ENCODE results near the gene ADORA1.

Gene ADORA1

DNA sequence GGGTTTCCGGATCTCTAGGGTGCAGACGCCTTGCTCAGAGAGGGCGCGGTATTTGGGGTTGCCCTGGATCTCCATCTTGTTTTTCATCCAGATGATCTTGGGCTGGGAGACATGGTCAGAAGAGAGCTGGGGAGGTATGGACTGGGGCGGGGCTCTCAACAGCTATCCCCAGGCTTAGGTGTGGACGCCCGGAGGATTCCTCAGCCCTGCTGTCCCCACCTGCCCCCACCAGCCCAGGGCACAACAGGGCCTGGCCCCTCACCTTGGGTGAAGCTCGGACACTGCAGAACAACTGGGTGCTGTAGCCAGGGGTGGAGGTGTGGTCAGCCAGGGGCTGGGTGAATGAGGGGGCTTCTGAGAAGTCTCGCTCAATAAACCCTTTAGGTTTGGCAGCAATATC, 41.5 kb downstream of the ADORA1 start:
- no peaks in the 10 kb centered on the region for H3K9me3 ChIP-seq (ENCODE audit: control insufficient read depth, insufficient read depth, low read depth, low read length)
- no peaks in the 10 kb centered on the region for H3K4me1 ChIP-seq (ENCODE audit: control insufficient read depth, insufficient read depth, low read length)
- ChIA-PET CTCF (interaction anchor here (7.5 kb wide), 1 partner anchor 51 kb away, joined by 113 read pairs; no protein-coding TSS in a partner anchor), POLR2A (no interaction called here)
- H3K4me3 ChIP-seq (ENCODE audit: low read depth, low read length) = no peak overlapping the region
- no peak overlapping the region for H3K27ac ChIP-seq (ENCODE audit: extremely low read depth, low read depth, low read length)
- TF ChIP-seq BCL11B (tag by site-specific recombination; IDR thresholded peaks at IDR 0.05; ENCODE audit: low read depth) (no peak), GLIS2 (tag by site-specific recombination; IDR thresholded peaks at IDR 0.05) (no peak), ZNF335 (tag by site-specific recombination; conservative IDR thresholded peaks at IDR 0.05) (no peak), ZNF549 (tag by site-specific recombination; IDR thresholded peaks at IDR 0.05) (no peak), GFI1B (tag by site-specific recombination; IDR thresholded peaks at IDR 0.05) (no peak), ZFP37 (tag by site-specific recombination; IDR thresholded peaks at IDR 0.05) (no peak), MEIS1 (CRISPR knock-in tag; IDR thresholded peaks at IDR 0.05; ENCODE audit: borderline replicate concordance) (no peak), ZNF48 (tag by site-specific recombination; IDR thresholded peaks at IDR 0.05) (no peak), GLI2 (tag by site-specific recombination; IDR thresholded peaks at IDR 0.05; ENCODE audit: borderline replicate concordance, low read depth) (no peak), ZNF626 (tag by site-specific recombination; IDR thresholded peaks at IDR 0.05) (no peak)
- TF ChIP-seq, protein P1, sequence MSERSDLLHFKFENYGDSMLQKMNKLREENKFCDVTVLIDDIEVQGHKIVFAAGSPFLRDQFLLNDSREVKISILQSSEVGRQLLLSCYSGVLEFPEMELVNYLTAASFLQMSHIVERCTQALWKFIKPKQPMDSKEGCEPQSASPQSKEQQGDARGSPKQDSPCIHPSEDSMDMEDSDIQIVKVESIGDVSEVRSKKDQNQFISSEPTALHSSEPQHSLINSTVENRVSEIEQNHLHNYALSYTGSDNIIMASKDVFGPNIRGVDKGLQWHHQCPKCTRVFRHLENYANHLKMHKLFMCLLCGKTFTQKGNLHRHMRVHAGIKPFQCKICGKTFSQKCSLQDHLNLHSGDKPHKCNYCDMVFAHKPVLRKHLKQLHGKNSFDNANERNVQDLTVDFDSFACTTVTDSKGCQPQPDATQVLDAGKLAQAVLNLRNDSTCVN (tag by site-specific recombination; optimal IDR thresholded peaks at IDR 0.05) = no peak
- TF ChIP-seq, protein P2, sequence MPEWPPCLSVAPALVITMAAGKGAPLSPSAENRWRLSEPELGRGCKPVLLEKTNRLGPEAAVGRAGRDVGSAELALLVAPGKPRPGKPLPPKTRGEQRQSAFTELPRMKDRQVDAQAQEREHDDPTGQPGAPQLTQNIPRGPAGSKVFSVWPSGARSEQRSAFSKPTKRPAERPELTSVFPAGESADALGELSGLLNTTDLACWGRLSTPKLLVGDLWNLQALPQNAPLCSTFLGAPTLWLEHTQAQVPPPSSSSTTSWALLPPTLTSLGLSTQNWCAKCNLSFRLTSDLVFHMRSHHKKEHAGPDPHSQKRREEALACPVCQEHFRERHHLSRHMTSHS (tag by site-specific recombination; IDR thresholded peaks at IDR 0.05) = no peak
- peaks cover 0 to 2% of the 10 kb centered on the region in 2 experiments; a peak in 1 of 3 replicates for H3K36me3 ChIP-seq (ENCODE audit: control insufficient read depth in 2 of 2, insufficient read depth in 1 of 2, low read length in 2 of 2)

DNA sequence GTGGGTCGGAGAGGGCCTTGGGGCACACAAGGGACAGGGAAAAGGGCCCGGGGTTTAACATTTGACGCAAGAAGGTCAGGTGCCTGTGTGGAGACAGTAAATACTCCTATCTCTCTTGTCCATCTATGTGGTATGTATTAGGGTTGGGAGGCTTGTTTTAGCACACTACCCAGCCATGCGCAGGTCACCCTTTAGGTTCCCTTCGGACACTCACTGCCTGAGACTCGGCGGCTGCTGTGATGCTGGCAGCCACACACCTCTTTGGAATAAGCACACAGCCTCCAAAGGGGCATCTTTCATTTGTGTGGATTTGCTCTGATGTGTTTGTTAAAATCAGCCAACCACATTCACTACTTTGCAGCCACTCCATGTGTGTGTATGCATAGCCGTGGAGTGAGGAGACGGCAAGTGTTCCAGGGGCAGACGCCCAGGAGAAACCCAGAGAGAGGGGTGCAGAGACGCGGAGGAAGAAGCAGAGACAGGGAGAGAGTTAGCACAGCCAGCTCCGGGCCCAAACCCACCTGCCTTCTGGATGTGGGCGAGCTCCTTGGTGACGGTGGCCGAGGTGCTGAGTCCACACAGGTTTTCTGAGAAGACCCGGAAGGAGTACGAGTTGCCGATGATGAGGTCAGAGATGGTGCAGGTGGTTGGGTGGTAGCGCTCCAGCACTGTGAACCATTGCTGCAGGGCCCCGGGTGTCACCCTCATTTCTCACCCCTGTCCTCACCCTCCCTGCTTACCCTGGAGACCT, 42.4 kb downstream of the ADORA1 start:
- H3K9me3 ChIP-seq (ENCODE audit: control insufficient read depth, insufficient read depth, low read depth, low read length) = no peaks in the 10 kb centered on the region
- H3K4me1 ChIP-seq (ENCODE audit: control insufficient read depth, insufficient read depth, low read length) = no peaks in the 10 kb centered on the region
- ChIA-PET POLR2A (no interaction called here), CTCF (interaction anchor here (1.0 to 7.5 kb wide), 5 partner anchors 23 to 130 kb away, joined by 3 to 113 read pairs (median 32); partner anchors contain the start of gene ADORA1)
- no peak overlapping the region for H3K27ac ChIP-seq (ENCODE audit: extremely low read depth, low read depth, low read length)
- TF ChIP-seq SP7 (tag by site-specific recombination; IDR thresholded peaks at IDR 0.05) (no peak), ZNF335 (tag by site-specific recombination; conservative IDR thresholded peaks at IDR 0.05) (no peak), ZNF157 (tag by site-specific recombination; IDR thresholded peaks at IDR 0.05) (no peak)
- peaks cover 0 to 2% of the 10 kb centered on the region in 2 experiments; a peak in 1 of 3 replicates for H3K36me3 ChIP-seq (ENCODE audit: control insufficient read depth in 2 of 2, insufficient read depth in 1 of 2, low read length in 2 of 2)
- no peak overlapping the region for H3K4me3 ChIP-seq (ENCODE audit: low read depth, low read length)

DNA sequence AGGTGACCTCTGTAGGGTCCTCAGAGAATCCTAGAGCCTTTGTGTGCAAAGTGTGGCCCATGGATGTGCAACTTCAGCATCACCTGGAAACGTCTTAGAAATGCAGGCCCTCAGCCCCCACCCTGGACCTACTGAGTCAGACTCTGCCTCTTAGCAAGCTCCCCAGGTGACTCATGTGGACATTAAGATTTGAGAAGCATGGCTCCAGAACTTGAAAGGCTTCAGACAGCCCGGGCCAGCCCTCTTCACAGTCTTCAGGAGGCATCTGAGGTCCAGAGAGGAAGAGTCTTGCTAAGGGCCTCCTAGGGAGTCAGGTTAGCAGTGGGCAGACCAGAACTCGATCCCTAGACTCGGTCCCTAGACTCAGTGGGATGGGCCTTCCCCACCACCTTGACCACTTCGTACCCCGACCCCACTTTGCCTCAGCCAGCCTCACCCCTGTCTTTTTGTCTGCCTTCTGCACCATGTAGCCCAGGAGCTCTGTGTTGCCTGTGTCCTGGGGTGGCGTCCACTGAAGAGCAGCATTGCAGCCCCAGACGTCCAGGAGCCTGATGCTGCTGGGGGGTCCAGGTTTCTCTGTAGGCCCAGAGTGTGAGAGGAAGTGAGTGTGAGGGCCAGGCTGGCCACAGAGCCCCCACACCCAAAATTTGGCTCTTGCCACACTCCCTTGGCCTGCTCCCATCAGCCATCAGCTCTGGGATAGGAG, 43.3 kb downstream of the ADORA1 start:
- no peak overlapping the region for H3K4me3 ChIP-seq (ENCODE audit: low read depth, low read length)
- H3K4me1 ChIP-seq (ENCODE audit: control insufficient read depth, insufficient read depth, low read length) = no peaks in the 10 kb centered on the region
- ChIA-PET POLR2A (no interaction called here), CTCF (interaction anchor here (0.5 to 7.5 kb wide), 14 partner anchors 11 to 131 kb away, joined by 3 to 113 read pairs (median 4); partner anchors contain the start of gene ADORA1)
- H3K36me3 ChIP-seq (ENCODE audit: control insufficient read depth in 2 of 2, insufficient read depth in 1 of 2, low read length in 2 of 2) = no peaks in the 10 kb centered on the region
- H3K27ac ChIP-seq (ENCODE audit: extremely low read depth, low read depth, low read length) = no peak overlapping the region
- no peaks in the 10 kb centered on the region for H3K9me3 ChIP-seq (ENCODE audit: control insufficient read depth, insufficient read depth, low read depth, low read length)
- TF ChIP-seq, protein P3, sequence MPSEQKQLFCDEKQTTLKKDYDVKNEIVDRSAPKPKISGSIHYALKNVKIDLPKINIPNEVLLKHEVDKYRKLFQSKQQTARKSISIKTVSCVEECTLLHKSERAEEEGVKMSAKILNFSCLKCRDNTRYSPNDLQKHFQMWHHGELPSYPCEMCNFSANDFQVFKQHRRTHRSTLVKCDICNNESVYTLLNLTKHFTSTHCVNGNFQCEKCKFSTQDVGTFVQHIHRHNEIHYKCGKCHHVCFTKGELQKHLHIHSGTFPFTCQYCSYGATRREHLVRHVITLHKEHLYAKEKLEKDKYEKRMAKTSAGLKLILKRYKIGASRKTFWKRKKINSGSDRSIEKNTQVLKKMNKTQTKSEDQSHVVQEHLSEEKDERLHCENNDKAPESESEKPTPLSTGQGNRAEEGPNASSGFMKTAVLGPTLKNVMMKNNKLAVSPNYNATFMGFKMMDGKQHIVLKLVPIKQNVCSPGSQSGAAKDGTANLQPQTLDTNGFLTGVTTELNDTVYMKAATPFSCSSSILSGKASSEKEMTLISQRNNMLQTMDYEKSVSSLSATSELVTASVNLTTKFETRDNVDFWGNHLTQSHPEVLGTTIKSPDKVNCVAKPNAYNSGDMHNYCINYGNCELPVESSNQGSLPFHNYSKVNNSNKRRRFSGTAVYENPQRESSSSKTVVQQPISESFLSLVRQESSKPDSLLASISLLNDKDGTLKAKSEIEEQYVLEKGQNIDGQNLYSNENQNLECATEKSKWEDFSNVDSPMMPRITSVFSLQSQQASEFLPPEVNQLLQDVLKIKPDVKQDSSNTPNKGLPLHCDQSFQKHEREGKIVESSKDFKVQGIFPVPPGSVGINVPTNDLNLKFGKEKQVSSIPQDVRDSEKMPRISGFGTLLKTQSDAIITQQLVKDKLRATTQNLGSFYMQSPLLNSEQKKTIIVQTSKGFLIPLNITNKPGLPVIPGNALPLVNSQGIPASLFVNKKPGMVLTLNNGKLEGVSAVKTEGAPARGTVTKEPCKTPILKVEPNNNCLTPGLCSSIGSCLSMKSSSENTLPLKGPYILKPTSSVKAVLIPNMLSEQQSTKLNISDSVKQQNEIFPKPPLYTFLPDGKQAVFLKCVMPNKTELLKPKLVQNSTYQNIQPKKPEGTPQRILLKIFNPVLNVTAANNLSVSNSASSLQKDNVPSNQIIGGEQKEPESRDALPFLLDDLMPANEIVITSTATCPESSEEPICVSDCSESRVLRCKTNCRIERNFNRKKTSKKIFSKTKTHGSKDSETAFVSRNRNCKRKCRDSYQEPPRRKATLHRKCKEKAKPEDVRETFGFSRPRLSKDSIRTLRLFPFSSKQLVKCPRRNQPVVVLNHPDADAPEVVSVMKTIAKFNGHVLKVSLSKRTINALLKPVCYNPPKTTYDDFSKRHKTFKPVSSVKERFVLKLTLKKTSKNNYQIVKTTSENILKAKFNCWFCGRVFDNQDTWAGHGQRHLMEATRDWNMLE (tag by site-specific recombination; conservative IDR thresholded peaks at IDR 0.05; ENCODE audit: low read depth) = no peak
- TF ChIP-seq SP2 (tag by site-specific recombination; IDR thresholded peaks at IDR 0.05) (no peak), SP3 (tag by site-specific recombination; IDR thresholded peaks at IDR 0.05) (no peak), GLI4 (tag by site-specific recombination; IDR thresholded peaks at IDR 0.05) (no peak), ZNF114 (tag by site-specific recombination; IDR thresholded peaks at IDR 0.05) (no peak), ZBTB48 (tag by site-specific recombination; IDR thresholded peaks at IDR 0.05) (no peak), ZNF514 (tag by site-specific recombination; IDR thresholded peaks at IDR 0.05) (no peak)
- TF ChIP-seq, protein P4, sequence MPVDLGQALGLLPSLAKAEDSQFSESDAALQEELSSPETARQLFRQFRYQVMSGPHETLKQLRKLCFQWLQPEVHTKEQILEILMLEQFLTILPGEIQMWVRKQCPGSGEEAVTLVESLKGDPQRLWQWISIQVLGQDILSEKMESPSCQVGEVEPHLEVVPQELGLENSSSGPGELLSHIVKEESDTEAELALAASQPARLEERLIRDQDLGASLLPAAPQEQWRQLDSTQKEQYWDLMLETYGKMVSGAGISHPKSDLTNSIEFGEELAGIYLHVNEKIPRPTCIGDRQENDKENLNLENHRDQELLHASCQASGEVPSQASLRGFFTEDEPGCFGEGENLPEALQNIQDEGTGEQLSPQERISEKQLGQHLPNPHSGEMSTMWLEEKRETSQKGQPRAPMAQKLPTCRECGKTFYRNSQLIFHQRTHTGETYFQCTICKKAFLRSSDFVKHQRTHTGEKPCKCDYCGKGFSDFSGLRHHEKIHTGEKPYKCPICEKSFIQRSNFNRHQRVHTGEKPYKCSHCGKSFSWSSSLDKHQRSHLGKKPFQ (tag by site-specific recombination; IDR thresholded peaks at IDR 0.05) = no peak

Measured in HEK293 (cell line).